Hepatocyte (in vitro differentiated cells): ENCODE data around the gene SLX9. TPM values are rescaled to one million over a fixed set of nuclear protein-coding genes. Genes with fewer than 3 reads are reported as not detected.

Experiments
- DNase-seq: peaks from one replicate; pipeline ENCODE4 v3.0.0-alpha.2; 2016; ENCODE audit warnings: low spot score
- H2AFZ ChIP-seq: fragments of 200-600 bp; sonication (generic); 2 replicates; pipeline ENCODE4 v1.6.0; 2016; ENCODE audit warnings: antibody characterized with exemption, mild to moderate bottlenecking
- H3K27ac ChIP-seq: fragments of 200-600 bp; sonication (generic); 2 replicates; pipeline ENCODE4 v1.5.1; 2016; ENCODE audit warnings: mild to moderate bottlenecking
- H3K27me3 ChIP-seq: fragments of 200-600 bp; sonication (generic); 2 replicates; pipeline ENCODE4 v1.6.1; 2016
- H3K36me3 ChIP-seq: fragments of 200-600 bp; sonication (generic); replicated peaks from 2 replicates; pipeline ENCODE4 v1.5.1; 2016; ENCODE audit warnings: low read depth; ENCODE audit not compliant: insufficient read depth
- H3K4me1 ChIP-seq: fragments of 200-600 bp; sonication (generic); 2 replicates; pipeline ENCODE4 v1.5.1; 2016; ENCODE audit warnings: mild to moderate bottlenecking, moderate library complexity; ENCODE audit not compliant: insufficient read depth
- H3K4me2 ChIP-seq: fragments of 200-600 bp; sonication (generic); 2 replicates; pipeline ENCODE4 v1.6.0; 2016
- H3K4me3 ChIP-seq: fragments of 200-600 bp; sonication (generic); 2 replicates; pipeline ENCODE4 v1.5.1; 2016; ENCODE audit warnings: mild to moderate bottlenecking
- H3K79me2 ChIP-seq: fragments of 200-600 bp; sonication (generic); 2 replicates; pipeline ENCODE4 v1.6.0; 2017; ENCODE audit warnings: mild to moderate bottlenecking
- H3K9me2 ChIP-seq: fragments of 200-600 bp; sonication (generic); replicated peaks from 2 replicates; pipeline ENCODE4 v1.6.0; 2017; ENCODE audit warnings: mild to moderate bottlenecking; ENCODE audit not compliant: insufficient read depth
- H3K9me3 ChIP-seq: fragments of 200-600 bp; sonication (generic); 2 replicates; pipeline ENCODE4 v1.5.1; 2016; ENCODE audit warnings: low read depth, mild to moderate bottlenecking
- H4K20me1 ChIP-seq: fragments of 200-600 bp; sonication (generic); 2 replicates; pipeline ENCODE4 v1.6.0; 2016; ENCODE audit warnings: mild to moderate bottlenecking; ENCODE audit not compliant: insufficient read depth, poor library complexity, severe bottlenecking
- EZH2 ChIP-seq: fragments of 200-600 bp; sonication (generic); IDR thresholded peaks from 2 replicates; pipeline ENCODE4 v1.6.1; 2016; ENCODE audit warnings: antibody characterized with exemption, mild to moderate bottlenecking, borderline replicate concordance
- EZH2phosphoT487 ChIP-seq: fragments of 200-600 bp; sonication (generic); IDR thresholded peaks from one replicate; pipeline ENCODE4 v1.6.1; 2018; ENCODE audit warnings: antibody characterized with exemption, mild to moderate bottlenecking, low read depth, moderate library complexity; ENCODE audit not compliant: unreplicated experiment, severe bottlenecking
- WGBS: methylation state at CpG from one replicate; pipeline ENCODE4 v1.1.6; 2016; ENCODE audit warnings: low lambda C conversion rate; ENCODE audit errors: missing lambda C conversion rate; 5-methylcytosine and 5-hydroxymethylcytosine counted together
- polyA plus RNA-seq: library from polyadenylated mRNA; unstranded; fragments of >200 nt; fragmentation: Nextera tagmentation; extraction: Ambion mirVana; gene quantifications from 2 replicates; pipeline ENCODE4 v1.2.1, GENCODE V29; 2016
- total RNA-seq: library from RNA; depleted of rRNA; stranded (reverse); fragments of >200 nt; gene quantifications from 2 replicates; pipeline ENCODE4 v1.2.3, GENCODE V29; 2014
- TF ChIP-seq, protein P1 (sequence below): fragments of 200-600 bp; sonication (generic); IDR thresholded peaks from 2 replicates; pipeline ENCODE4 v1.5.1; 2016; ENCODE audit warnings: antibody characterized with exemption, mild to moderate bottlenecking; ENCODE audit not compliant: poor library complexity

SLX9 gene
- total and polyA plus RNA-seq, 2 experiments from 2014 or later = 16.3 to 33.2 TPM

DNA sequence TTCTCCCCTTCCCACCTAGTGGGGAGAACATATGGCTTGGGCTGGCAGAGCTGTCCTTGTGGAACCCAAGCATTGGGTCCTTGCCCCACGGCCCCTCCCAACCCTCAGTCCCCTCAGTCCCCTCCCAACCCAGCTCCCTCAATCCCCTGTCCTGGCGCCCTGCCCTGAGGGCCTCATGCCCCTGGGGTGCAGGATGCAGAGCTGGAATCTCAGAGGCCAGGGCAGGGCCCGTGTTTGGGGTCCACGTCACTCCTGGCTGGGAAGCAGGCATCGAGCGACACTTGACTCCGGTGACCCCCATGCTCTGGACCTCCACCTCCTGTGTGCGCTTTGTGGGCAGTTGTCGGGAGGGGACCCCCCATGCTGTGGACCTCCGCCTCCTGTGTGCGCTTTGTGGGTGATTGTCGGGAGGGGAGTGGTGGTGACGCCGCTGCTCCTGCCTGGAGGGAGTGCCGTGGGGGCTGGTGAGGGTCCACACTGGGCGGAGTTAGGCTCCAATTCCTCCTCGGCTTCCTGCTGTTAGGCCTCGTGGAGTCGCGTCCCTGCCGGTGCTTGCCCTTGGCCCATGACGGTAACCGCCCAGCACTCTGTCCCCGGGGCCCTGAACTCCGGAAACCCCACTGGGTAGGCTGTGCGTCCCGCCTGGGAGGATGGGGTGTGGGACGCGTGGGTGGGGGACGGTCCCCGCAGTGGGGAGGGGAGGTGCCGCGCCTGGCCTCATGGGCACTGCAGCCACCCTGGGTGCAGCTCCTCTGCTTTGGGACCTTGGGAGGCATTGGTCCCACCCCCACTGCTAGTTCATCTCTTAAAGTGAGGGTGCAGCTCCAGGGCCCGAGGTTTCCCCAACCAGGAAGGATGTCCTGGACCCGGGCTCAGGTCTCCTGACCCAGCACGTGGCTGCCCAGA lies 31.2 kb downstream of the SLX9 start:
- no peak overlapping the region for H2AFZ ChIP-seq
- no peak overlapping the region for H3K27ac ChIP-seq
- H3K9me2 ChIP-seq = no peaks in the 10 kb centered on the region
- 97% methylated on average over 35 of the region's 36 CpGs for WGBS
- no peaks in the 10 kb centered on the region for H3K79me2 ChIP-seq
- no peak overlapping the region for H3K4me3 ChIP-seq
- H3K4me1 ChIP-seq = no peaks in the 10 kb centered on the region
- TF ChIP-seq EZH2phosphoT487 (no peak), EZH2 (no peak)
- TF ChIP-seq, protein P1, sequence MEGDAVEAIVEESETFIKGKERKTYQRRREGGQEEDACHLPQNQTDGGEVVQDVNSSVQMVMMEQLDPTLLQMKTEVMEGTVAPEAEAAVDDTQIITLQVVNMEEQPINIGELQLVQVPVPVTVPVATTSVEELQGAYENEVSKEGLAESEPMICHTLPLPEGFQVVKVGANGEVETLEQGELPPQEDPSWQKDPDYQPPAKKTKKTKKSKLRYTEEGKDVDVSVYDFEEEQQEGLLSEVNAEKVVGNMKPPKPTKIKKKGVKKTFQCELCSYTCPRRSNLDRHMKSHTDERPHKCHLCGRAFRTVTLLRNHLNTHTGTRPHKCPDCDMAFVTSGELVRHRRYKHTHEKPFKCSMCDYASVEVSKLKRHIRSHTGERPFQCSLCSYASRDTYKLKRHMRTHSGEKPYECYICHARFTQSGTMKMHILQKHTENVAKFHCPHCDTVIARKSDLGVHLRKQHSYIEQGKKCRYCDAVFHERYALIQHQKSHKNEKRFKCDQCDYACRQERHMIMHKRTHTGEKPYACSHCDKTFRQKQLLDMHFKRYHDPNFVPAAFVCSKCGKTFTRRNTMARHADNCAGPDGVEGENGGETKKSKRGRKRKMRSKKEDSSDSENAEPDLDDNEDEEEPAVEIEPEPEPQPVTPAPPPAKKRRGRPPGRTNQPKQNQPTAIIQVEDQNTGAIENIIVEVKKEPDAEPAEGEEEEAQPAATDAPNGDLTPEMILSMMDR = no peak
- H3K27me3 ChIP-seq = no peaks in the 10 kb centered on the region
- H3K36me3 ChIP-seq = no peaks in the 10 kb centered on the region
- no peak for DNase-seq
- no peaks in the 10 kb centered on the region for H4K20me1 ChIP-seq
- H3K9me3 ChIP-seq = no peaks in the 10 kb centered on the region
- H3K4me2 ChIP-seq = no peak overlapping the region

- Histone ChIP-seq H3K4me1 (no peaks in the 10 kb centered on the region), H3K9me2 (no peaks in the 10 kb centered on the region), H3K4me2 (no peak overlapping the region), H3K79me2 (no peaks in the 10 kb centered on the region), H3K36me3 (no peaks in the 10 kb centered on the region), H4K20me1 (no peaks in the 10 kb centered on the region), H3K27ac (no peak overlapping the region), H3K9me3 (no peaks in the 10 kb centered on the region), H3K27me3 (no peaks in the 10 kb centered on the region), H2AFZ (no peak overlapping the region), H3K4me3 (no peak overlapping the region)
- TF ChIP-seq, protein P1 = no peak
- TF ChIP-seq EZH2phosphoT487 (no peak), EZH2 (no peak)
- WGBS = 84% methylated on average over 7 of the region's 10 CpGs
- no peak for DNase-seq
Observed at GRCh38 chr21:44971672-44971995, 31.8 kb downstream of the SLX9 start.

DNA sequence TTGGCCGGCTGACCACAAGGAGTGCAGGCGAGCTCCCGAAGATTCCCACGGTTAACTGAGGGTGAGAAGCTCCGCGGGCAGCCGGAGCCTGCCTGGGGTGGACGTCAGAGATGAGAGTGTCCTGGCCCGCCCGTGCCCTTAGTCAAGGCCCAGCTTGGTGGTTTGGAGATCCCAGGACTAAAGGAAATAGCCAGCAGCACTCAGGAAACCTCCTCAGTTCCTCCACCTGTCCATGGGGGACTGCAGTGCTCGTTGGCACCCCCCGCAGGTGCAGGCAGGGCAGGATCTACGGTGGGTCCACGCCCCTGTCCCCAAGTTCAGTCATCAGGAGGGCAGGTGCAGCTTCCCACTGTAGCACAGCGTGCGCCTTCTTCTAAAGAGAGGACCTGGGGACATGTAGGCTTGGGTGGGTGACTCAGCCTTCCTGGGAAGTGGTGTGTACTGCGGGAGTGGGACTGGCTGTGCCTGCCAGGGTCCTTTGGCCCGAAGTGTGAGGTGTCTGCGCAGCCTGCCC lies 32.5 kb downstream of the SLX9 start:
- no peaks in the 10 kb centered on the region for H3K36me3 ChIP-seq
- H3K79me2 ChIP-seq = no peaks in the 10 kb centered on the region
- no peak overlapping the region for H3K4me2 ChIP-seq
- H4K20me1 ChIP-seq = no peaks in the 10 kb centered on the region
- H3K4me1 ChIP-seq = no peaks in the 10 kb centered on the region
- 89% methylated on average over 19 of the region's 19 CpGs for WGBS
- H3K27ac ChIP-seq = no peak overlapping the region
- no peak overlapping the region for H2AFZ ChIP-seq
- H3K9me3 ChIP-seq = no peaks in the 10 kb centered on the region
- H3K27me3 ChIP-seq = no peaks in the 10 kb centered on the region
- H3K4me3 ChIP-seq = no peak overlapping the region
- TF ChIP-seq EZH2phosphoT487 = no peak
- no peaks in the 10 kb centered on the region for H3K9me2 ChIP-seq
- no peak for DNase-seq

DNA sequence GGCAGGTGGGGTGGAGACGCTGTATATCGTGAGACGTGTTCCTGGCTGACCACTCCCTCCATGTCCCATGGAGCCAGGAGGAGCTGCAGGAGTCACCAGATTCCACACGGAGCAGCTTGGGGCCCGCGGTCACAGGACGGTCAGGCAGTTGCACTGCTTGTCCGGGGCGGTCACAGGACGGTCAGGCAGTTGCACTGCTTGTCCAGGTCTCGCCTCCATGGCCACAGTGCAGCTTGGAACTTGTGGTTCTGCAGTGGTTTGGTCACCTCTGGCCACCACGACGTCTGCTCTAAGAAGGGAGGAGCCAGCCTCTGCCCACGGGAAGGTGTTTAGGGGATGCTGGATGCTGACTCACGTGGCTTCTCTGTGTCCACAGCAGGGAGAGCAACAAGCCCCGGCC lies 33.0 kb downstream of the SLX9 start:
- no peaks in the 10 kb centered on the region for H4K20me1 ChIP-seq
- TF ChIP-seq, protein P1 = no peak
- TF ChIP-seq EZH2 (no peak), EZH2phosphoT487 (no peak)
- no peaks in the 10 kb centered on the region for H3K9me2 ChIP-seq
- no peaks in the 10 kb centered on the region for H3K9me3 ChIP-seq
- H3K4me1 ChIP-seq = no peaks in the 10 kb centered on the region
- WGBS = 82% methylated on average over 15 of the region's 16 CpGs
- no peaks in the 10 kb centered on the region for H3K79me2 ChIP-seq
- H3K4me3 ChIP-seq = no peak overlapping the region
- no peak overlapping the region for H3K4me2 ChIP-seq
- H3K27me3 ChIP-seq = no peaks in the 10 kb centered on the region
- H2AFZ ChIP-seq = no peak overlapping the region
- no peaks in the 10 kb centered on the region for H3K36me3 ChIP-seq
- H3K27ac ChIP-seq = no peak overlapping the region
- DNase-seq = no peak
